Measurements from ENCODE around the gene AGBL2.
"Not testable (repeated sequence)": the region's sequence is repeated elsewhere in the genome, so short reads cannot be mapped to it uniquely, and the experiment has no call there.

The AGBL2 gene

DNA sequence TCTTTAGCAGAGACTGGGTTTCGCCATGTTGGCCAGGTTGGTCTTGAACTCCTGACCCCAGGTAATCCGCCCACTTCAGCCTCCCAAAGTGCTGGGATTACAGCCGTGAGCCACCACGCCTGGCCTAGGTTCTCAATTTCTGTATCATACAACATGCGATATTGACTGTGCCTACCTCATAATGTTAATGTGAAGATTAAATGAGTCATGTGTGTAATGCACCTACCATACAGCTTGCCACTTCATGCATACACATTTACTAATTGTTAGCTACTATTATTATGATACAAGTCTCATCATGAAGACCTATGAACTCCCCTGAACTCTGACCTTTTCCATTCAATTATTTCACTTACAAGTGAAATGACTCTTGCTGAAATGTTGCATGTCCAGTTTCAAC lies 25.7 kb downstream of the AGBL2 start:
- no peak for DNase-seq

DNA sequence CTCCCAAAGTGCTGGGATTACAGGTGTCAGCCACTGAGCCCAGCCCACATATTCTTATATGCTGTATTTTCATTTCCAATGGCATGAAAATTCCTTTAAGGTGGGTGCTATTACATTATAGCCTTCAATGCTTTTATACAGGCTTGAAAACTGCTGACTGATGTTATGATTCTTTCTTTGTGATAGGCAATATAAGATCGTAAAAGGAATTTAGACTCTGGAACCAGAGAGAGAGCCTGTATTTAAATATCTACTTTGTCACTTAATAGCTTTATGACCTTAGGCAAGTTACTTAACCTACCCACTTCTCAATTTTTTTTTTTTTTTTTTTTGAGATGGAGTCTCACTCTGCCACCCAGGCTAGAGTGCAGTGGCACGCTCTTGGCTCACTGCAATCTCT lies 26.2 kb downstream of the AGBL2 start:
- no peak for DNase-seq

DNA sequence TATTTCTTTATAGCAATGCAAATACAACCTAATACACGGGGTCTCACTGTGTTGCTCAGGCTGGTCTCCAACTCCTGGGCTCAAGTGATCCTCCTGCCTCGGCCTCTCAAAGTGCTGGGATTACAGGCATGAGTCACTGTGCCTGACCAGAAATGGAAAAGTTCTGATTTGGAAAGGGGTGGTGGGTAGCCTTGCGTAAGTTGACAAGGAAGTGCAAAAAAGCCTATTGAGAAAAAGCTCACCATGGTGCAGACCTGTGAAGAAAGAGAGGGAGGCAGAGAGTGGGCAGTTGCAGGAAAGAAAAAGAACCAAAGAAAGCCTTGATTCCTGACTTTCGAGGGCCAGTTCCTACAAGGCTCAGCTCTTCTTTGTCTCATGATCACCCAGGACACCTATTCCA lies 27.1 kb downstream of the AGBL2 start:
- DNase-seq: peak in 1 of 14 donors; percentile 3

DNA sequence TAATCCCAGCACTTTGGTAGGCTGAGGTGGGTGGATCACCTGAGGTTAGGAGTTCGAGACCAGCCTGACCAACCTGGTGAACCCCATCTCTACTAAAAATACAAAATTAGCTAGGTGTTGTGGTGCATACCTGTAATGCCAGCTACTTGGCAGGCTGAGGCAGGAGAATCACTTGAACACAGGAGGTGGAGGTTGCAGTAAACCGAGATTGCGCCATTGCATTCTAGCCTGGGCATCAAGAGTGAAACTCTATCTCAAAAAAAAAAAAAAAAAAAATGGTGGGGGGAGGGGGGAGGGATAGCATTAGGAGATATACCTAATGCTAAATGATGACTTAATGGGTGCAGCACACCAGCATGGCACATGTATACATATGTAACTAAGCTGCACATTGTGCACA lies 28.5 kb downstream of the AGBL2 start:
- not testable (repeated sequence) for DNase-seq

DNA sequence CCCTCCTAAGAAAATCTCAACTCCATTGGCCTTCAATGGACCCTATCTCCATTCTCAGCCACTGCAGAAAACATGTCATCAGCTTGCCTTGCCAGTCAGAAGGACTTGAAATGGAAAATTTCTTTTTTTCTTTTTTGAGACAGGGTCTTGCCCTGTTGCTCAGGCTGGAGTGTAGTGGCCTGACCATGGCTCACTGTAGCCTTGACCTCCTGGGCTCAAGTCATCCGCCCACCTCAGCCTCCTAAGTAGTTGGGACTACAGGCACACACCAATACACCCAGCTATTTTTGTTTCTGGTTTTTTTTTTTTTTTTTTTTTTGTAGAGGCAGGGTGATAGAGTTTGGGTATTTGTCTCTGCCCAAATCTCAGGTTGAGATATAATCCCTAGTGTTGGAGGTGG lies 29.0 kb downstream of the AGBL2 start:
- DNase-seq: no peak

DNA sequence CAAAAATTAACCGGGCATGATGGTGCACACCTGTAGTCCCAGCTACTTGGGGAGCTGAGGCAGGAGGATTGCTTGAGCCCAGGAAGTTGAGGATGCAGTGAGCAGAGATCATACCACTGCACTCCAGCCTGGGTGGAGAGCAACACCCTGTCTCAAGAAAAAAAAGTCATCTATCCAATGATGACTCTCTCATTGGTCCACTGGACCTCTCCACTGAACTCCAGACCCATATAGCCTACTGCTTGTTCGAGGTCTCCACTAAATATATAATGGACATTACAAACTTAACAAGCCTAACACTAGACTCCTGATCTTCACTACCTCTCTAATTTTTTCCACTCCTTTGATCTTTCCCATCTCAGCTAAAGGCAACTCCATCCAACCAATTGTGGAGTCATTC lies 39.3 kb downstream of the AGBL2 start:
- no peak for DNase-seq

DNA sequence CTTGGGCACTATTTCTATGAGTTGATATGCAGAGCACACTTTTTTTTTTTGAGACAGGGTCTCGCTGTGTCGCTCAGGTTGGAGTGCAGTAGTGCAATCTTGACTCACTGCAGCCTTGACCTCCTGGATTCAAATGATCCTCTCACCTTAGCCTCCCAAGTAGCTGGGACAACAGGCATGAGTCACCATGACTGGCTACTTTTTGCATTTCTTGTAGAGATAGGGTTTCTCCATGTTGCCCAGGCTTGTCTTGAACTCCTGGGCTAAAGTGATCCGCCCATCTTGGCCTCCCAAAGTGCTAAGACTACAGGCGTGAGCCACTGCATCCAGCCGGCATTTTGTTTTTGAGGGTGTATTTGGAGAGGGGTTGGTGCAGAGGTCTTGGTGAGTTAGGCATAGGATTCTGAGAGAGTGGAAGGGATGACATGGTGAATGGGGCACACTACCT lies 42.9 kb downstream of the AGBL2 start:
- no peak for DNase-seq

DNA sequence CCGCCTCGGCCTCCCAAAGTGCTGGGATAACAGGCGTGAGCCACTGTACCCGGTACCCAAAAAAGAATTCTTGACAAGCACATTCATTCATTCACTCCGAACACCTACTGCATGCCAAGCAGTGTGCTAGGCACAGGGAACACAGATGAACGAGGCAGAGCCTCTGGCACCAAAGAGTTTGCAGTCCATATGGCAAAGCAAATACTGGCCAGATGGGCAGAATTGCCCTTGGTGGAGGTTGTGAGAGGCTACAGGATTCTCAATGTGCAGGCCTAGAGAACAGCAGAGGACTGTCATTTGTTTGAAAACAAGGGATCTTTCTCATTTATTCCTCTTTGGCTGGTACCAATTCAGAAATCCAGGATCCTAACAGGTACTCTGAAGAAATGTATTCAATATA lies 45.3 kb downstream of the AGBL2 start:
- DNase-seq: peak in 2 of 14 donors; percentile 5 to 90

DNA sequence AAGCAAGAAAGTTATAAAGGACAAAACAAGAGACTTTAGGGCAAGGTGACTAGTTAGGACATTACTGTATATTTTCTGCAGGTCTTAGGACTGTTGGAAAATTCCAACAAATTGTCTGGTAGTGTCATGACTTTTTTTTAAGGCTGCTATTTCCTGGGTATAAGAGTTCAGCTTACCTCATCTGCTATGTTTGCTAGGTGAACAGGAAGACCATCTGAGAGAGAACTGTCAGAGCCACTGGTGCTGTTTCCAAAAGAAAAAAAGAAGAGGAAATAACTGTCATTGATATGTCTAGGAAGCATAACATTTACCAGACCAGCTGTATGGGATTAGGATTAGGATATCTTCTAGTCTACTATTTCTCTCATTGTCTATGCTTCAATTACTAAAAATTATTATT lies 46.5 kb downstream of the AGBL2 start:
- peak in 1 of 14 donors; percentile 12 for DNase-seq

DNA sequence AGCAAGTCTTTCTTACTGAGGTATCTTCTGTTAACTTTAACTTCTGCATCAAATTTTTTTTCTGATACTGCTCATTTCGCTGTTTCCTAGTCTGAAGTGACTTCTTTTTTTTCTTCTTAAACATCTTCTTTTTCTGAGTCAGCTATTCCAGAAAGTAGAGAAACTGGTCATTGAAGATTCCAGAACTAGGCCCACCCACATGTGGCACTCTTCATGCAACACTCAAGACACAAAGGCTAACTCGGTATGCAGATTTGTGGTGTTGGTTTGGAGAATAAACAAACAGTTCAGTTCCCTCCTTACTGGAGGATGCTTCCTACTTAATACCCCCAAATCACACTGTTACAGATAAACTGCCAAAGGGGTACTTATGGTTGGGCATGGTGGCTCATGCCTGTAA lies 47.6 kb downstream of the AGBL2 start:
- no peak for DNase-seq

DNA sequence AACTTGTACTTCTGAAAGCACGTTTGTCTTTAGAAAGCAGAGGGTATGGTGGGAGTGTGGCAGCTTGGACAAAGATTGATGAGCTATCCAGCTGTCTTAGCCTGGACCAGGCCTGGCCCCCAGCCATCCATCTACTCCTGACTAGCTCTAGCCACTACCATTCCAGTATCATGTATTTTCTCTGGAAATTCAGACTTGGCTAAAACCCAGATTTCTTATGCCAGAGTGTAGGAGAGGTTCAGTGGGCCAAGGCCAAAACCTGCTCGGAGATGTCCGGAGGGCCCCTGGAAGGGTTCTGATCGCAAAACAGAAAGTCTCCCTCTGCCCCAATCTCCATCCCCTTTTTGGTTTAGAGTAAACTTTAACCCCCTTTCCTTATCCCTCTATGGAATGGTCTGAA lies 48.0 kb downstream of the AGBL2 start:
- DNase-seq: peak in 1 of 14 donors; percentile 16

DNA sequence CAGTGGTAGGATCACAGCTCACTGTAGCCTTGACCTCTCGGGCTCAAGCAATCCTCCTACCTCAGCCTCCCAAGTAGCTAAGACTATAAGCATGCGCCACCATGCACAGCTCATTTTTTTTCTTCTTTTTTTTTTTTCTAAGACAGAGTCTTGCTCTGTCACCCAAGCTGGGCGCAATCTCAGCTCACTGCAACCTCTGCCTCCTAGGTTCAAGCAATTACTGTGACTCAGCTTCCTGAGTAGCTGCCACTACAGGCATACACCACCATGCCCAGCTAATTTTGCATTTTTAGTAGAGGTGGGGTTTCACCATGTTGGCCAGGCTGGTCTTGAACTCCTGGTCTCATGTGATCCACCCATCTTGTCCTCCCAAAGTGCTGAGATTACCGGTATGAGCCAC lies 50.2 kb downstream of the AGBL2 start:
- not testable (repeated sequence) for DNase-seq

DNA sequence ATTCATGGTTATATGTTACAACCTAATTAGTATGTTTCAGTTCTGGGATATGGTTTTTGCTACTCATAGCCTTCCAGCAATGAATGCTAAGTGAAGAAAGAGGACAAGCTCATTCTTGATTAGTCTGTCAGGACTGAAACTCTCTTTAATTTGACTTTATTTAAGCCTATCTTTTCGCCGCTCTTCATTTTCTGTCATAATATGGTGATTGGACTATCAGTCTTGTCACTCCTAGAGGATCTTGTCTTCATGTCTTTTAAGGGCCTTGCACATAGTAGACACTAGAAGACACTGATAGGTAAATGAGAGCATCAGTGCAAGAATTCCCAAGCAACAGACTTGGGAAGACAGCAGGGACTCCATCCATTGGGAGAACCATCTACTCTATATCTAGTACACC lies 53.9 kb downstream of the AGBL2 start:
- DNase-seq: no peak

DNA sequence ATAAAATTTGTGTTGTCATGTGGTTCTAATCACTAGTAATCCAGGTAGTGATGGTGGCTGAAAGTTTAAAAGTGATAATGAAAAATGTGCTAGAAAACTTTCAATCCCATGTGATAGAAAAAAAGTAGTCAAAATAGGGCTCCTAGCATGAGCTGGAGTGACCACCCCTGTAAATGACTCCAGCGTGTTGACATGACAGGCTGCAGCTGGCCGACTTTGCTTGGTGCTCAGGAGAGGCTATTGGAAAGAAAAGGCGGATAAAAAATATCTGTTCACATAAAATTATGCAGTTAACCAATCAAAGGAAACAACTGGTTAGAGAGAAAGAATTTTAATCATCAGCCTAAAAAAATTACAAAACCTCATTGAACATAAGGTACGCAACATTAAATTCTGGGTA lies 55.9 kb downstream of the AGBL2 start:
- no peak for DNase-seq

DNA sequence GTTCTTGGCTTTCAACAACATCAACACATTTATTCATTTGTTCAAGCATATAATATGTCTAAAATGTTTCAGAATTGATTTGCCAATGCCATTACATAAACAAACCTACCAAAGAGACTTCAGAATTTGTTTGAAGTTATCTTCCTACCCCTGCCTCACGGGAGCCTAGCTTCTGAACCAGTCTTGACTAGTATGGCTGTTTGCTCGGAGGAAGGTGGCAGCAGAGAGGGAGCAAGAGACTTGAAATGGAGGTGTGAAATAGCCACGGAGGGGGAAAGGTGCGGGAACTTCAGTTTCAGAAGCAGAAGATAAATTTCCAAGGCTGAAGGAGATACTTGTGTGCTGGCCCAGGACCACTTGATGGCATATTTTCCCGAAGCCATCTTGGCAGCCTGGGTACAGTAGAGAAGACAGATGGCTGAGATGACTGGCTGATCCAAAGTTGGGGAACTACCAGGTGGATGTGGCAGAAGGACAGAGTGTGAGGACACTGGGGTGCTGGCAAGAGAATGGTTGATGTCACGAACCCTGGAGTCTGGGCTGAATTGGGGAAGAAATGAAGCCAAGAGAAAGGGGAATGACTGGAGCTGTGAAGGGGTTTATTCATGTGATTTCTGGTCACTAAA lies 58.8 kb downstream of the AGBL2 start:
- DNase-seq: peak in 3 of 14 donors; percentile 15 to 97 (median 49)

DNA sequence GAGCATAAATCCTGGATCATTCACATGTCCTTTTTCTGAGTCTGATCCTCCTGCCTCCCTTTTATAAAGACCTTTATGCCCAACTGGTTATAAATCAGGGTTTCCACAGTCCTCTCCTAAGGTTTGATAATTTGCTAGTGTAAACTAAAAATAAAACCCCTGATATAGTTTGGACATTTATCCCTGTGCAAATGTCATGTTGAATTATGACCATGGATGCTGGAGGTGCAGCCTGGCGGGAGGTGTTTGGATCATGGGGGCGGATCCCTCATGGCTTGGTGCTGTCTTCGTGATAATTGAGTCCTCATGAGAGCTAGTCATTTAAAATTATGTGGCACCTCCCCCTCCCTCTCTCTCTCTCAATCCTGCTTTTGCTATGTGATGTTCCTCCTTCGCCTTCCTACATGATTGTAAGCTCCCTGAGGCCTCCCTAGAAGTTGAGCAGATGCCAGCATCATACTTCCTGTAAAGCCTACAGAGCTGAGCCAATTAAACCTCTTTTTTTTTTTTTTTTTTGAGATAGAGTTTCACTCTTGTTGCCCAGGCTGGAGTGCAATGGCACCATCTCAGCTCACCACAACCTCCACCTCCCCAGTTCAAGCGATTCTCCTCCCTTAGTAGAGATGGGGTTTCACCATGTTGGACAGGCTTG lies 63.2 kb downstream of the AGBL2 start:
- DNase-seq: no peak

DNA sequence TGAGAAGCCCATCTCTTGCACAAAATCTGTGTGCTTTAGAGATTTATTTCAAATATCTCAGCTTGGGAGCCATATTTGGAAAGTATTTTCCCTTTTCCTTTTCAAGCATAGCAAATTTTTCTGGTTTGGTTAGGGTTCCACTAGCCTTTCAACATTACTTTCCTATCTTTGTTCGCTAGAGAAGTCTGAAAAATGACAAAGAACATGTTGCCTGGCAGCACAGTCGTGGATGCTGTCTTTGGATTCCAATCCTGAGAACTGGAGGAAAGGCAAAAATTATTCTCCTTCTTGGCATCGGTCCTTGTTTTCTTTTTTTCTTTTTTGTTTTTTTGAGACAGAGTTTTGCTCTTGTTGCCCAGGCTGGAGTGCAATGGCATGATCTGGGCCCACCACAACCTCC lies 65.9 kb downstream of the AGBL2 start:
- DNase-seq: no peak

DNA sequence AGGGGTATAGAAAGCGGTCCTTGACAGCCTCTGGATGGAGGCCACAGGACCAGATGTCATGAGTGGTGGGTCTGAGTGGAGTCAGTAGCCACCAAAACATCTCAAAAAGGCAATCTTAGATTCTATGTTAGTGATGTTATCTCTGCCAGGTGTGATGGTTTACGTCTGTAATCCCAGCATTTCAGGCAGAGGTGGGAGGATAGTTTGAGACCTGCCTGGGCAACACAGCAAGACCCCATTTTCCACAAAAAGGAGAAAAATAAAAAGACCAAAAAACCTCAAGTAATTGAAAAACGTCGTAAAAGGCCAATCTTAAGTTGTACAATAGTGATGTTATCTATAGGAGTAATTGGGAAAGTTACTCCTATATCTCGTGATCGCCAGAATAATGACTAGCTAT lies 69.2 kb downstream of the AGBL2 start:
- no peak for DNase-seq

DNA sequence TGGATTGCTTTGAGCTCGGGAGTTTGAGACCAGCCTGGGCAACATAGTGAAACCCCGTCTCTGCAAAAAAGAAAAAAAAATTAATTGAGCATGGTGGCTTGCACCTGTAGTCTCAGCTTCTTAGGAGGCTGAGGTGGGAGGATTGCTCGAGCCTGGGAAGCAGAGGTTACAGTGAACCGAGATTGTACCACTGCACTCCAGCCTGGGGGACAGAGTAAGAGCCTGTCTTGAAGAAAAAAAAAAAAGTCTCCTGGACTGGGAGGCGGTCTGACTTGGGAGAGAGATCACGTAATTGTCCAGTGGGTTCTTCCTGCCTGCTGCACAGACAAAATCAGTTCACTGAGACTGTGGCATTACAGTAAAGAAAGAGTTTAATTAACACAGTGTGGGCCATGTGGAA lies 69.7 kb downstream of the AGBL2 start:
- DNase-seq: no peak

DNA sequence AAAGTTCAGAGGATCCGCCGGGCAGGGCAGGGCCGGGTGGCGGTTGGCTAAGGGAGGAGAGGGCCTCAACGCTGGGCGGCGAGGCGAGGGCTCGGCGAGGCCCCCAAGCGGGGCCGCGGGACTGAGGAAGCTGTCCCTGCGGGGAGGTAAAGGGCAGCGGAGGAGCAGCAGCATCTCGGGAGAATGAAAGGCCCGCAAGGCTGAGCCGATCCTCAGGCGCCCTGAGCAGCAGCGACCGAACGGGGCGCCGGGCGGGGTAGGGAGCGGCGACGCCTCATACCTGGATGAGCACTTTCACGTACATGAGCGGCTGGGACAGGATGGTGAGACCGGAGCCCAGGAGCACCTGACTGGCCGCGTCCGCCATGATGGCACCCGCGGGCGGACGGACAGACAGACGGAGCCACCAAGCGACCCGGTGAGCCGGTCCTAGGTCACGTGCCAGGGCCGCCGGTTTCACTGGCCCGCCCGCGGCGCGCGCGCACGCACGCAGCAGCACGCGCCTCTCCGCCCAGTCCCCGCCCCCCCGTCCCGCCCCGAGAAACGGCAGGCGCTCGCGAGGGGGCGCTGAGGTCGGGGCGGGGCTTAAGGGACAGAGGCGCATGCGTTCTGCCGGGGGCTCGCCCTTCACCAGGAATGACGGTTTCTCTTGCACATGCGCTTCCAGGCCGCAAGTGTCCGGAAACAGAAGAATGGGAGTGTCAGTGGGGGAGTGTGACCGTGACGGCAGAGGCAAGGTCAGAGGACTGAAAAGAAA lies 72.9 kb downstream of the AGBL2 start, which contains the start of gene MTCH2:
Gene MTCH2, minus strand, starts transcription at position 461 of the 757 bp plus-strand sequence. Its CDS starts 94 bp downstream, at position 367.
- DNase-seq: peak; percentile 71 to 97 (median 95)

DNA sequence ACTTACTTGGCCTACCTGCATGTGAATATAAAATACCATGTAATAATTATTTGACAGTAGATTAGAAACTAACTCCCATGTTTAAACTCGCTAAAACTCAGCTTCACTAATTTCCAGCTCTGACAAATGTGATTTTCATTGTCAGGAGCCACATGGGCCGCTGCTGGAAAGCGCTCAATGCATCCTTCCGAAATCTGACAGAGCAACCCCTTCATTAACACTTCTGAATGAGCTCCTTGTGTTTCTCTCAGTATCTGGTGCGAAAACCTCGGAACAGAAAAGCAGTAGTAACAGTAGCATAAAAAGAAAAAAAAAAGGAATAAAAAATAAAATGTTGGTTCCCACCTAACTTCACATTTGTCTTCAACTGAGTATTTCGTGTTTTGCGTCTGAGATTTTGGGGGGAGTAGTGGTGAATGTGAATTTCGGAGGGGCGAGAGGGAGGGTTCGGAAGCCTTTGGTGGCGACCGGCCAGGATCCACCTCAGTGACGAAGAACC lies 73.5 kb downstream of the AGBL2 start:
- DNase-seq: peak in 8 of 14 donors; percentile 17 to 60 (median 38)

DNA sequence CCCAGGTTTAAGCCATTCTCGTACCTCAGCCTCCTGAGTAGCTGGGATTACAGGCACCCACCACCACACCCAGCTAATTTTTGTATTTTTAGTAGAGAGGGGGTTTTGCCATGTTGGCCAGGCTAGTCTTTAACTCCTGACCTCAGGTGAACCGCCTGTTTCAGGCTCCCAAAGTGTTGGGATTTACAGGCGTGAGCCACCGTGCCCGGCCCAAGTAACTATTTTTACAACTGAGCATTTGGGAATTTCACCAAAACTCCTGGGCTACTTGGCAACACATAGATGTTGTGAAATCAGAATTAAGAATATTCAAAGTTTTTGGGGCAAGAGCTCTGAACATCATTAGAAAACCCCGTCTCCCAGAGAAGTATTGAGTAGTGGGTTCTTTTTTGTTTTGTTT lies 74.7 kb downstream of the AGBL2 start:
- not testable (repeated sequence) for DNase-seq

DNA sequence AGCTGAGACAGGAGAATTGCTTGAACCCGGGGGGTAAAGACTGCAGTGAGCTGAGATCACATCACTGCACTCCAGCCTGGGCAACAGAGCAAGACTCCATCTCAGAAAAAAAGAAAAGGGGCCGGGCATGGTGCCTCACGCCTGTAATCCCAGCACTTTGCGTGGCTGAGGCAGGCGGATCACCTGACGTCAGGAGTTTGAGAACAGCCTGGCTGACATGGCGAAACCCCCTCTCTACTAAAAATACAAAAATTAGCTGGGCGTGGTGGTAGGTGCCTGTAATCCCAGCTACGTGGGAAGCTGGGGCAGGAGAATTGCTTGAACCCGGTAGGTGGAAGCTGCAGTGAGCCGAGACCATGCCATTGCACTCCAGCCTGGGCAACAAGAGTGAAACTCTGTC lies 78.8 kb downstream of the AGBL2 start:
- not testable (repeated sequence) for DNase-seq
